ENCODE data around the gene HCN2. TPM values are rescaled to one million over a fixed set of nuclear protein-coding genes. Genes with fewer than 3 reads are reported as not detected.

HCN2 gene
- polyA plus RNA-seq, 1 of the 3 experiments (the other 2 are of a cell fraction), result 5.6 TPM

DNA sequence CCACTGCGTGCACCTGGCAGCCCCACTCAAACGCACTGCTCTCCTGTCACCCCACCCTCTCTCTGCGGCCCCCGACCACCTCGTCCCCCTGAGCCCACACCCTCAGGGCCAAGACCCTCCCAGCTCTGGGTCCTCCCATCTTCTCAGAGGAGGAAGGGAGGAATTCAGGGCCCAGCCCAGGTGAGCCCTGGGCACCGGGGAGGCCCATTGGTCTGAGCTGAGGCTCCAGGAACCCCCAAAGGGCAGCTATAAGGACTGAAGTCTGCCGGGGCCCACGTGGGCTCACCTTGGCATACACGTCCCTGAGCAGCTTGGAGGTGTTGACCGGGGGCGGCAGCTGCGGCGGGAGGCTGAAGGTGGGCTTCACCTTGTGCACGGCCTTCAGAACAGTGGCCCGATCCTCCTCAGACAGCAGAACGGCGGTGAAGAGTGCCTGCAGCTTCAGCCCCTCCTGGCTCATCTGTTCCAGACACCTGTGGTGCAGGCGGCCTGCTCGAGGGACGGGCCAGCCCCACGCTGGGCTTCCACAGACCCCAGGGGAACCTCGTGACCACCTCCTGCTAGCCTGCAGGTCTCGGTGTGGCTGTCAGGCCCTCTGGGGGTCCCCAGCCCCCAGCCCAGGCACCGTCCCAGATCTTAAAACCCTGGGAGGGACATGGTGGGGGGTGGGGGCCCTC is 34.9 kb downstream of the HCN2 start:
- Histone ChIP-seq H3K4me1 (ENCODE audit: control insufficient read depth in 1 of 2, insufficient read depth in 2 of 2, low read depth in 1 of 2, low read length in 1 of 2) (peaks cover 0 to 5% of the 10 kb centered on the region in 2 experiments; a peak in 1 of 4 replicates), H3K36me3 (replicated peaks in 1 of 2; ENCODE audit: control insufficient read depth in 1 of 2, insufficient read depth in 2 of 2, low read length in 1 of 2) (peaks cover 8 to 24% of the 10 kb centered on the region in 2 experiments), H3K9ac (no peak overlapping the region), H3K27ac (ENCODE audit: low read depth in 2 of 2, low read length in 1 of 2) (peak overlapping the region in 1 of 2 experiments; percentile 52; a peak in 1 of 4 replicates), H3K4me2 (no peak overlapping the region), H3K27me3 (ENCODE audit: insufficient read depth) (no peaks in the 10 kb centered on the region), H3F3A (replicated peaks; ENCODE audit: insufficient read depth) (no peaks in the 10 kb centered on the region), H3K4me3 (ENCODE audit: low read depth in 2 of 2, low read length in 1 of 2) (no peak overlapping the region), H3K9me3 (no peaks in the 10 kb centered on the region), H2AFZ (ENCODE audit: low read depth) (no peak overlapping the region), H3K79me2 (ENCODE audit: insufficient read depth) (peaks cover 6% of the 10 kb centered on the region; the same call in 1 of the 2 replicates), H3K9me2 (no peaks in the 10 kb centered on the region), H4K20me1 (ENCODE audit: insufficient read depth) (0 out of 2 replicates have a peak, but pooled peaks cover 7% of the 10 kb centered on the region)
- TF ChIP-seq GATA2 (CRISPR knock-in tag; IDR thresholded peaks at IDR 0.05) (no peak), USF1 (IDR thresholded peaks at IDR 0.05; ENCODE audit: borderline replicate concordance, low read depth) (no peak), TEAD4 (IDR thresholded peaks at IDR 0.05; ENCODE audit: borderline replicate concordance, insufficient read depth) (no peak), RCOR1 (IDR thresholded peaks at IDR 0.05; ENCODE audit: low read length) (no peak), SIN3A (IDR thresholded peaks at IDR 0.05; ENCODE audit: borderline replicate concordance, low read depth, low read length) (no peak), RXRA (IDR thresholded peaks at IDR 0.05; ENCODE audit: borderline replicate concordance, low read depth) (no peak), RFX5 (IDR thresholded peaks at IDR 0.05; ENCODE audit: low read length) (no peak), MEF2A (IDR thresholded peaks at IDR 0.05; ENCODE audit: borderline replicate concordance, low read depth) (no peak), GABPA (IDR thresholded peaks at IDR 0.05; ENCODE audit: low read depth) (no peak), ELF1 (IDR thresholded peaks at IDR 0.05) (no peak), FOSL2 (IDR thresholded peaks at IDR 0.05; ENCODE audit: borderline replicate concordance, low read depth) (no peak)
- TF ChIP-seq, protein P1, sequence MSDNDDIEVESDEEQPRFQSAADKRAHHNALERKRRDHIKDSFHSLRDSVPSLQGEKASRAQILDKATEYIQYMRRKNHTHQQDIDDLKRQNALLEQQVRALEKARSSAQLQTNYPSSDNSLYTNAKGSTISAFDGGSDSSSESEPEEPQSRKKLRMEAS (IDR thresholded peaks at IDR 0.05; ENCODE audit: low read depth), result no peak
- POLR2A ChIA-PET, result no interaction called here
- 96% methylated on average over 9 of the region's 24 CpGs for WGBS (ENCODE audit: low lambda C conversion rate)
- DNase-seq, result no peak
- CTCF ChIA-PET, result interaction anchor here (1.2 to 2.2 kb wide), 4 partner anchors 18 to 75 kb away, joined by 3 to 10 read pairs (median 4); no protein-coding TSS in a partner anchor

- no peak for DNase-seq
- TF ChIP-seq ELF1 (IDR thresholded peaks at IDR 0.05) (no peak), MXI1 (IDR thresholded peaks at IDR 0.05; ENCODE audit: low read depth, low read length) (no peak), YY1 (IDR thresholded peaks at IDR 0.05; ENCODE audit: low read depth) (no peak), FOXM1 (IDR thresholded peaks at IDR 0.05; ENCODE audit: low read depth) (no peak), POLR2AphosphoS5 (IDR thresholded peaks at IDR 0.05; ENCODE audit: low read depth, low read length) (no peak), RCOR1 (IDR thresholded peaks at IDR 0.05; ENCODE audit: low read length) (no peak), RAD21 (IDR thresholded peaks at IDR 0.05; ENCODE audit: low read length) (no peak), SMC3 (IDR thresholded peaks at IDR 0.05; ENCODE audit: low read depth, low read length) (no peak), GABPA (IDR thresholded peaks at IDR 0.05; ENCODE audit: low read depth) (no peak), ZBTB33 (IDR thresholded peaks at IDR 0.05; ENCODE audit: borderline replicate concordance, low read depth) (no peak), USF1 (IDR thresholded peaks at IDR 0.05; ENCODE audit: borderline replicate concordance, low read depth) (no peak)
- TF ChIP-seq, protein P2, sequence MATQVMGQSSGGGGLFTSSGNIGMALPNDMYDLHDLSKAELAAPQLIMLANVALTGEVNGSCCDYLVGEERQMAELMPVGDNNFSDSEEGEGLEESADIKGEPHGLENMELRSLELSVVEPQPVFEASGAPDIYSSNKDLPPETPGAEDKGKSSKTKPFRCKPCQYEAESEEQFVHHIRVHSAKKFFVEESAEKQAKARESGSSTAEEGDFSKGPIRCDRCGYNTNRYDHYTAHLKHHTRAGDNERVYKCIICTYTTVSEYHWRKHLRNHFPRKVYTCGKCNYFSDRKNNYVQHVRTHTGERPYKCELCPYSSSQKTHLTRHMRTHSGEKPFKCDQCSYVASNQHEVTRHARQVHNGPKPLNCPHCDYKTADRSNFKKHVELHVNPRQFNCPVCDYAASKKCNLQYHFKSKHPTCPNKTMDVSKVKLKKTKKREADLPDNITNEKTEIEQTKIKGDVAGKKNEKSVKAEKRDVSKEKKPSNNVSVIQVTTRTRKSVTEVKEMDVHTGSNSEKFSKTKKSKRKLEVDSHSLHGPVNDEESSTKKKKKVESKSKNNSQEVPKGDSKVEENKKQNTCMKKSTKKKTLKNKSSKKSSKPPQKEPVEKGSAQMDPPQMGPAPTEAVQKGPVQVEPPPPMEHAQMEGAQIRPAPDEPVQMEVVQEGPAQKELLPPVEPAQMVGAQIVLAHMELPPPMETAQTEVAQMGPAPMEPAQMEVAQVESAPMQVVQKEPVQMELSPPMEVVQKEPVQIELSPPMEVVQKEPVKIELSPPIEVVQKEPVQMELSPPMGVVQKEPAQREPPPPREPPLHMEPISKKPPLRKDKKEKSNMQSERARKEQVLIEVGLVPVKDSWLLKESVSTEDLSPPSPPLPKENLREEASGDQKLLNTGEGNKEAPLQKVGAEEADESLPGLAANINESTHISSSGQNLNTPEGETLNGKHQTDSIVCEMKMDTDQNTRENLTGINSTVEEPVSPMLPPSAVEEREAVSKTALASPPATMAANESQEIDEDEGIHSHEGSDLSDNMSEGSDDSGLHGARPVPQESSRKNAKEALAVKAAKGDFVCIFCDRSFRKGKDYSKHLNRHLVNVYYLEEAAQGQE (IDR thresholded peaks at IDR 0.05; ENCODE audit: low read depth, low read length), result no peak
Measured at GRCh38 chr19:625257-625656, 35.6 kb downstream of the HCN2 start.

More at GRCh38 chr19:625257-625656, 35.6 kb downstream of the HCN2 start:
- peaks cover 0 to 10% of the 10 kb centered on the region in 2 experiments; a peak in 1 of 4 replicates for H3K4me1 ChIP-seq (ENCODE audit: control insufficient read depth in 1 of 2, insufficient read depth in 2 of 2, low read depth in 1 of 2, low read length in 1 of 2)
- no peaks in the 10 kb centered on the region for H3K9me3 ChIP-seq
- no peak overlapping the region for H3K4me2 ChIP-seq
- POLR2A ChIA-PET, result no interaction called here
- no peaks in the 10 kb centered on the region for H3K27me3 ChIP-seq (ENCODE audit: insufficient read depth)
- 99% methylated on average over 4 of the region's 5 CpGs for WGBS (ENCODE audit: low lambda C conversion rate)
- CTCF ChIA-PET, result interaction anchor here (1.5 to 2.2 kb wide), 2 partner anchors 19 to 76 kb away, joined by 3 to 10 read pairs; no protein-coding TSS in a partner anchor
- no peak overlapping the region for H2AFZ ChIP-seq (ENCODE audit: low read depth)
- no peak overlapping the region for H3K27ac ChIP-seq (ENCODE audit: low read depth in 2 of 2, low read length in 1 of 2)
- H3K4me3 ChIP-seq (ENCODE audit: low read depth in 2 of 2, low read length in 1 of 2), result no peak overlapping the region
- H3K36me3 ChIP-seq (replicated peaks in 1 of 2; ENCODE audit: control insufficient read depth in 1 of 2, insufficient read depth in 2 of 2, low read length in 1 of 2), result peaks cover 8 to 20% of the 10 kb centered on the region in 2 experiments
- 0 out of 2 replicates have a peak, but pooled peaks cover 7% of the 10 kb centered on the region for H4K20me1 ChIP-seq (ENCODE audit: insufficient read depth)
- peaks cover 6% of the 10 kb centered on the region; the same call in 1 of the 2 replicates for H3K79me2 ChIP-seq (ENCODE audit: insufficient read depth)
- H3K9ac ChIP-seq, result no peak overlapping the region
- H3F3A ChIP-seq (replicated peaks; ENCODE audit: insufficient read depth), result no peaks in the 10 kb centered on the region
- H3K9me2 ChIP-seq, result no peaks in the 10 kb centered on the region
